ENCODE measurements around the gene VDAC1.
"Not testable (repeated sequence)": the region's sequence is repeated elsewhere in the genome, so short reads cannot be mapped to it uniquely, and the experiment has no call there.

Gene VDAC1

DNA sequence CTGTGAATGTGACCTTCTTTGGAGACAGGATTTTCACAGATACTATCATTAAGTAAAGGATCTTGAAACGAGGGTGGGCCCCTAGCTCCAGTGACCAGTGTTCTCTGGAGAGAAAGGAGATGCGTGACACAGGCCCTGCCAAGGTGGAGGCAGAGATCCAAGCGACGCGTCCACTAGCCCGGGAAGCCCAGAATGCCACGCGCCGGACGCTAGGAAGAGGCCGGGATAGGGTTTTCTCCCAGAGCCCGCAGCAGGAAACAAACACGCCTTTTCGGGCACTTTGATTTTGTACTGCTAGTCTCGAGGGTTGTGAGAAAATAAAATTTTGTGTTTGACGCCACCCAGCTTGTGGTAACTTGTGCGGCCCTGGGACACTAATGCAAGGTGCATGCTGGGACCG is 29.6 kb upstream of the VDAC1 start:
- no peak overlapping the region for H3K4me2 ChIP-seq
- H3K4me3 ChIP-seq (IDR thresholded peaks at IDR 0.05; ENCODE audit: insufficient read depth, low read depth, low read length) = no peak overlapping the region
- no peaks in the 10 kb centered on the region for H3K27me3 ChIP-seq (ENCODE audit: insufficient read depth, low read depth)
- TF ChIP-seq, protein P1, sequence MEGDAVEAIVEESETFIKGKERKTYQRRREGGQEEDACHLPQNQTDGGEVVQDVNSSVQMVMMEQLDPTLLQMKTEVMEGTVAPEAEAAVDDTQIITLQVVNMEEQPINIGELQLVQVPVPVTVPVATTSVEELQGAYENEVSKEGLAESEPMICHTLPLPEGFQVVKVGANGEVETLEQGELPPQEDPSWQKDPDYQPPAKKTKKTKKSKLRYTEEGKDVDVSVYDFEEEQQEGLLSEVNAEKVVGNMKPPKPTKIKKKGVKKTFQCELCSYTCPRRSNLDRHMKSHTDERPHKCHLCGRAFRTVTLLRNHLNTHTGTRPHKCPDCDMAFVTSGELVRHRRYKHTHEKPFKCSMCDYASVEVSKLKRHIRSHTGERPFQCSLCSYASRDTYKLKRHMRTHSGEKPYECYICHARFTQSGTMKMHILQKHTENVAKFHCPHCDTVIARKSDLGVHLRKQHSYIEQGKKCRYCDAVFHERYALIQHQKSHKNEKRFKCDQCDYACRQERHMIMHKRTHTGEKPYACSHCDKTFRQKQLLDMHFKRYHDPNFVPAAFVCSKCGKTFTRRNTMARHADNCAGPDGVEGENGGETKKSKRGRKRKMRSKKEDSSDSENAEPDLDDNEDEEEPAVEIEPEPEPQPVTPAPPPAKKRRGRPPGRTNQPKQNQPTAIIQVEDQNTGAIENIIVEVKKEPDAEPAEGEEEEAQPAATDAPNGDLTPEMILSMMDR (conservative IDR thresholded peaks at IDR 0.05; ENCODE audit: low read depth, low read length) = no peak
- no peak overlapping the region for H3K9ac ChIP-seq
- H4K20me1 ChIP-seq (ENCODE audit: insufficient read depth) = no peaks in the 10 kb centered on the region
- H3K27ac ChIP-seq = no peak overlapping the region
- no peaks in the 10 kb centered on the region for H3K79me2 ChIP-seq (ENCODE audit: insufficient read depth, low read depth)
- no peak overlapping the region for H2AFZ ChIP-seq (ENCODE audit: low read depth)
- H3K4me1 ChIP-seq (ENCODE audit: low read depth, poor library complexity, severe bottlenecking) = peaks cover 13% of the 10 kb centered on the region
- H3K36me3 ChIP-seq (ENCODE audit: insufficient read depth) = no peaks in the 10 kb centered on the region

DNA sequence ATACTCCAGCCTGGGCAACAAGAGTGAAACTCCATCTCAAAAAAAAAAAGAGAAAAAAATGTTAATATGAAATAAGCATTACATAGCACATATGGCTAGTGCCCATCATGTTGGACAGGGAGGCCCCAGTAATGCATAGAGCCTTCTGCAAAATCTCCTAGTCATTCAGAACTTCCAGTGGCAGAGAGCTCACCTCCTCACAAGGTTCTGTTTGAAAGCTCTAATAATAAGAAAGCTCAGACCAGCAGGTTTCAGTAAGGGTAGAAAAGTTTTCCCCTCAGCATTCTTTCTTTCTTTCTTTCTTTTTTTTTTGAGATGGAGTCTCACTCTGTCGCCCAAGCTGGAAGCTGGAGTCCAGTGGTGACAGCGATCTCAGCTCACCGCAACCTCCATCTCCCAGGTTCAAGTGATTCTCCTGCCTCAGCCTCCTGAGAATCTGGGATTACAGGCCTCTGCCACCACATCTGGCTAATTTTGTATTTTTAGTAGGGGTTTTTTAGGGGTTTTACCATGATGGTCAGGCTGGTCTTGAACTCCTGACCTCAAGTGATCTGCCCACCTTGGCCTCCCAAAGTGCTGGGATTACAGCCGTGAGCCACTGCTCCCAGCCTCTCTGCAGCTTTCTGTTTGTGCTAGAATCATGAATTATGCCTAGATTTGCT is 25.7 kb upstream of the VDAC1 start:
- not testable (repeated sequence) for H3K4me2 ChIP-seq; H3K27ac ChIP-seq; H2AFZ ChIP-seq (ENCODE audit: low read depth); H4K20me1 ChIP-seq (ENCODE audit: insufficient read depth); H3K79me2 ChIP-seq (ENCODE audit: insufficient read depth, low read depth); H3K27me3 ChIP-seq (ENCODE audit: insufficient read depth, low read depth); H3K36me3 ChIP-seq (ENCODE audit: insufficient read depth); H3K4me3 ChIP-seq (IDR thresholded peaks at IDR 0.05; ENCODE audit: insufficient read depth, low read depth, low read length); H3K9ac ChIP-seq
- H3K4me1 ChIP-seq (ENCODE audit: low read depth, poor library complexity, severe bottlenecking) = peaks cover 13% of the 10 kb centered on the region

DNA sequence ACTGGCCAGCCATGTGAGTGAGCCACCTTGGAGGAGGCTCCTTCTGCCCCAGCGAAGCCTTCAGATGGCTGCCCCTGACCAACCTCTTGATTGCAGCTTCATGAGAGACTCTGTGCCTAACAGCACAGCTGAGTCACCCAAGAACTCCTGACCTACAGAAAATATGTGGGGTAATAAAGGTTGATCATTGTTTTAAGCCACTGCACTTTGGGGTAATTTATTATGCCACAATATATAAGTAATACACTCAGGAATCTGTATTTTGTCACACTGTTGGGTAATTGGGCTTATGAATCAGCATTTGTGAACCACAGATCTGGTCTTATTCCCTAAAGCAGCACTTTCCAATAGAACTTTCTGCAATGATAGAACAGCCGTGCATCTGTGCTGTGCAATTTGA is 24.4 kb upstream of the VDAC1 start:
- Histone ChIP-seq H3K4me2 (no peak overlapping the region), H3K4me3 (IDR thresholded peaks at IDR 0.05; ENCODE audit: insufficient read depth, low read depth, low read length) (no peak overlapping the region), H3K4me1 (ENCODE audit: low read depth, poor library complexity, severe bottlenecking) (peaks cover 13% of the 10 kb centered on the region), H3K79me2 (ENCODE audit: insufficient read depth, low read depth) (no peaks in the 10 kb centered on the region), H4K20me1 (ENCODE audit: insufficient read depth) (no peaks in the 10 kb centered on the region), H3K36me3 (ENCODE audit: insufficient read depth) (no peaks in the 10 kb centered on the region), H3K27me3 (ENCODE audit: insufficient read depth, low read depth) (no peaks in the 10 kb centered on the region), H2AFZ (ENCODE audit: low read depth) (no peak overlapping the region), H3K27ac (no peak overlapping the region), H3K9ac (no peak overlapping the region)
- TF ChIP-seq, protein P1 (conservative IDR thresholded peaks at IDR 0.05; ENCODE audit: low read depth, low read length) = no peak

DNA sequence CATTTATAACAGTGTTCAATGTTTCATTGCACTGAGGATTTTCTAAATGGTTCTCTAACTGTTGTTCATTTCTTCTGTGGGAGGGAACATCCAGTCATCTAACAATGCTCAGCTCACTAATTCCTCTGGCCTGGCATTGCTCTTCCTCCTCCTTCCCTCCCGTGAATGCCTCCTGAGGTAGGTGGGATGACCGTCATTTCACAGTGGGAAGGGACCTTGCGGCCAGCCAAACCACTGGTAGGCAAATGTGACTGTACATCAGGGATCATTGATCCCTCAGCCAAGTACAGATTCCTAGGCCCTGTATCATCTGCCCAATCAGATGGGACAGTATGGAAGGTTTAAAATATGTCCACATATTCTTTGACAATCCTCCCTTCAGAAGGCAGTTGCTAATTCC is 23.7 kb upstream of the VDAC1 start:
- Histone ChIP-seq H3K27me3 (ENCODE audit: insufficient read depth, low read depth) (no peaks in the 10 kb centered on the region), H3K4me1 (ENCODE audit: low read depth, poor library complexity, severe bottlenecking) (peaks cover 13% of the 10 kb centered on the region), H3K4me2 (no peak overlapping the region), H2AFZ (ENCODE audit: low read depth) (no peak overlapping the region), H3K27ac (no peak overlapping the region), H3K4me3 (IDR thresholded peaks at IDR 0.05; ENCODE audit: insufficient read depth, low read depth, low read length) (no peak overlapping the region), H3K36me3 (ENCODE audit: insufficient read depth) (no peaks in the 10 kb centered on the region), H4K20me1 (ENCODE audit: insufficient read depth) (no peaks in the 10 kb centered on the region), H3K9ac (no peak overlapping the region), H3K79me2 (ENCODE audit: insufficient read depth, low read depth) (no peaks in the 10 kb centered on the region)
- TF ChIP-seq, protein P1 (conservative IDR thresholded peaks at IDR 0.05; ENCODE audit: low read depth, low read length) = no peak

DNA sequence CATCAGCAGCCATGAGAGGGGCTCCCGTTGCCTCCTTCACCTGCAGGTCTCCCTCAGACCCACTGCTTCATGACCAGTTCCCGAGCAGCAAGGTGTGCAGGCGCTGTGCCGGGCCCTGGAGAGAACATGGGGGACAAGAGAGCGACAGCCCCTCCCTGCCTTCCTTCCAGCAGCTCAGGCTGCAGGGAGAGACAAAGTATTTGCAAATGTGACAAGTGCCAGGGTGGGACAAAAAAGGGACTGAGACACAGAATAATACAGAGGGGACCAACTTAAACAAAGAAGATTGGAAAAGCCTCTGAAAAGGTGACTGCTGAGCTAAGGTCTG is 22.5 kb upstream of the VDAC1 start:
- H3K36me3 ChIP-seq (ENCODE audit: insufficient read depth) = no peaks in the 10 kb centered on the region
- H3K27ac ChIP-seq = no peak overlapping the region
- no peaks in the 10 kb centered on the region for H4K20me1 ChIP-seq (ENCODE audit: insufficient read depth)
- no peak overlapping the region for H3K4me2 ChIP-seq
- no peaks in the 10 kb centered on the region for H3K27me3 ChIP-seq (ENCODE audit: insufficient read depth, low read depth)
- no peak overlapping the region for H2AFZ ChIP-seq (ENCODE audit: low read depth)
- no peaks in the 10 kb centered on the region for H3K79me2 ChIP-seq (ENCODE audit: insufficient read depth, low read depth)
- no peak overlapping the region for H3K9ac ChIP-seq
- peaks cover 13% of the 10 kb centered on the region for H3K4me1 ChIP-seq (ENCODE audit: low read depth, poor library complexity, severe bottlenecking)
- TF ChIP-seq, protein P1 (conservative IDR thresholded peaks at IDR 0.05; ENCODE audit: low read depth, low read length) = no peak
- no peak overlapping the region for H3K4me3 ChIP-seq (IDR thresholded peaks at IDR 0.05; ENCODE audit: insufficient read depth, low read depth, low read length)

Data from KMS-11 (cell line).